Stimulated activated CD8-positive, alpha-beta memory T cell treated with anti-CD3 and anti-CD28 coated beads, Interleukin-2, amount 100 ng/mL, for 1 hour (primary cell): ENCODE measurements around the gene TCF15.

ENCODE experiments used
- DNase-seq, 2 donors: peaks; one replicate each; pipeline ENCODE4 v3.0.0-alpha.2; 2020; ENCODE audit warnings: low read depth in 2 of 2

The TCF15 gene

DNA sequence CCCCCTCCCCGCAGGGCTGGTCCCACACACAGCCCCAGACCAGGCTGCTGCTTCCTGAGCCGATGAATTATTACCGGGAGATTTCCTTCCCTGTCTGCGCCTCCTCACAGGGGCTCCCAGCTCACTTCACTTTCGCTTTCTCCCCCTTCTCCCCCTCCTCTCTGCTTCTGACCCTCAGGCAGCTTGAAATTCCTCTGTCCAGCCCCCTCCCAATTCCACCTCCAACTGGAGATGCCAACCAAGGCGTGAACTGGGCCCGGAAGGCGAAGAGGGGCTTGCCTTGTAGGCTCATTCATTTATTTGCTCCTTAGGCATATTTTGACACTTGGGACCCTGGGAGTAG, 1.7 kb upstream of the TCF15 start:
- DNase-seq: no peak

DNA sequence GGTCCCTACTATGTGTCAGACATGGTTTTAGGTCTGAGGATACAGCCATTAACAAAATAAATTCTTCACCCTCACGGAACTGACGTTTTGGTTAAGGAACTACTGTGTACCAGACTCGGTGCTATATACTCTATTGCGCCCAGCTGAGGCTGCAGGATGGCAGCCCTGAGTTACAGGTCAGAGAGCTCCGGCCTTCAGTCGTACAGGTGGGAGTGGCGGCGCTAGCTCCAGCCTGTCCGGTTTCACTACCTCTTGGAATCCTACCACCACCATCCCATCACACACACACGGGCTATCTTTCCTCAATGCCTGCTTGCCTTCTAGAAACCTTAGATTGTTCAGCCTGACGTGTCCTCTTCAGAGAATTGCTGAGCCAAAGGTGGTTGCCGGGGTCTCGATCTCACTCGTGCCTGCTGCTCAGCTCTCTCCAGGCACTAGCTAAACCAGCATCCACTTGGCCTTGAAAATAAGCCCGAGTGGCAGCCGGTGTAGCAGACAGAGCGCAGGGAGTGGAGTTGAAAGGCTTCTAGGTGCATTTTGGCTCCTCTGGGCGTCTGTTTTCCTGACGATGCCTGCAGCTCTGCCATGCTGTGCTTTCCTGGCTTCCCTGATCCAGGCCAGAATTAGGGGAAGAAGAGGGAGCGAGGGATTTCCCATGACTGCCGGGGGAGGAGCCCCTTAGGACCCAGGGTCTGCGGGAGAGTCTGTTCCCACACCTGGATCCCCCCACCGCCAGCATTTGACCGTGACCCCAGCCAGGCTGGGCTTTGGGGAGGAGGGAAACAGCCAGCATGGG, 1.1 kb upstream of the TCF15 start:
- DNase-seq: no peak

DNA sequence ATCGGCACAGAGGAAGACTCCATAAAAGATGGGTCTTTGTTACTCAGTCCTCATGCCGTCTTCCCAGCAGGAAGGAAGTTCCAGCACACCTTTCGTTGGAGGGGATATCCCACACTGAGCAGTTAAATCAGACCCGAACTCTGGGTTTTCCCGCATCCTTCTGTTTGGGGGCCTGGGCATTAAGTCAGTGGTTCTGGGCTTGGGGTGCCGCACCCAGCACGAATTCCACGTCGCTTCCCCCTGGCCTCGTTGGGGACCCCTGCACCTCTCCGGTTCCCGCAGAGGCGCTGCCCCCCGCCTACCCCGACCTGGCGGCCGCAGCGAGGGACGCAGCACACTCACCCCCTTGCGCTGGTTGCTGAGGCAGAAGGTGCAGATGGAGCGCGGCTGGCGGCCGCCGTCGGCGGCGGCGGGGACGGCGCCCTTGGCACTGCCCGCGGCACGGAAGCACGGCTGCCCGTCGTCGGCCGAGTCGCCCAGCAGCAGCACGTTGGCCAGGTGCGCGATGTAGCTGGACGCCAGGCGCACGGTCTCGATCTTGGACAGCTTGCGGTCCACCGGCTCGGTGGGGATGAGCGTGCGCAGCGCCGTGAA, 641 bp downstream of the TCF15 start:
- DNase-seq: no peak

DNA sequence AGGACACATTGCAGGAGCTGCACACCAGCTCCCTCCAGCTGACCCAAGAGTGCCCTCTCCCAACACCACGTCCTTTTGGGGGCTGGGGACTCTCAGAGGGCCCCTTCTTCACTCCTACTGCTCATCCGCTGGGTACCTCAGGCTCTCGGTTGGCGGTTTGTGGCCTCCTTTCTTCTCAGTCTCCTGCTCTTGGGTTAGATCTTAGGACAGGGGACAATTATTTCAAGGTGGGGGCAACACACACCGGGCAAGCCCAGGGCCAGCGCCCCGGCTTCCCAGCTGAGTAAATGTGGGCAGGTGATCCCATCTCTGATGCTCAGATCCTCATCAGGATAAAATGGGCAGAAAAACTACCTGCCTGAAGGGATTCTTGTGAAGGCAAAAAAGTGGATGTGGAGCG, 1.1 kb downstream of the TCF15 start:
- DNase-seq: no peak

DNA sequence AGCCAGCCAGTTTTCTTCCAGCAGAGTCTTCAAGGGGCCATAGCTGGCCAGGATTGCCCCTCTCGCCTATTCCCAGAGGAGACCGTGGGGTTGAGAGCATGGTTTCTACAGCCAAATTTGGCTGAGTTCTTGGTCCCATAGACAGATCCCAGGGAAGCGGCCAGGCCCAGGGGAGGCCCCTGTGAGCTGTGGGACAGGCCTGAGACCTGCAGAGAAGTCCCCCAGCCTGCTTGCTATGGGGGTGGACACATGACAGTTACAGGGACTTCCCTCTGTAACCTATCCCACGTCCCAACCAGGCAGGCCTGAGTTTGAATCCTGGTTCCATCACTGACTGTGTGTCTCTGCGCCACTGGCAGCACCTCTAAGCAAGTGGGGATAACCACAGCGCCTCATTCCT, 2.6 kb downstream of the TCF15 start:
- DNase-seq: no peak

DNA sequence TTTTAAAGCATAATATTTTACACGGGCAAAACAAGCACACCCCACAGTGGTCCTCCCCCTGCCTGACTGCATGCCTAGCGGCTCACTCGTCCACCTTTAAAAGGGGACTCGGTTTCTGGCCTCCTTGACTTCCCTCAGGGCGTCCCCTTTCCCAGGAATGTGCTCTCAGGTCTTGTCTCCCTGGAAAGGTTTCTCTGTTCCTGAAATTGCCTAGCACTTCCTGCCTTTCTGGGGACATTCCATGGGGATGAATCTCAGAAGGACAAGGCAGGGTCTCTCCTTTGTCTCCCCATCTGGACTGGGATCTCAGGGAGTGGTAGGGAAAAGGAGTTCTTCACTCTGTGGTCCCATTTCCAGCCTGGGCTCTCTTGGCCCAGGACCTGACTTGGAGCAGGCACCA, 4.9 kb downstream of the TCF15 start:
- no peak for DNase-seq

DNA sequence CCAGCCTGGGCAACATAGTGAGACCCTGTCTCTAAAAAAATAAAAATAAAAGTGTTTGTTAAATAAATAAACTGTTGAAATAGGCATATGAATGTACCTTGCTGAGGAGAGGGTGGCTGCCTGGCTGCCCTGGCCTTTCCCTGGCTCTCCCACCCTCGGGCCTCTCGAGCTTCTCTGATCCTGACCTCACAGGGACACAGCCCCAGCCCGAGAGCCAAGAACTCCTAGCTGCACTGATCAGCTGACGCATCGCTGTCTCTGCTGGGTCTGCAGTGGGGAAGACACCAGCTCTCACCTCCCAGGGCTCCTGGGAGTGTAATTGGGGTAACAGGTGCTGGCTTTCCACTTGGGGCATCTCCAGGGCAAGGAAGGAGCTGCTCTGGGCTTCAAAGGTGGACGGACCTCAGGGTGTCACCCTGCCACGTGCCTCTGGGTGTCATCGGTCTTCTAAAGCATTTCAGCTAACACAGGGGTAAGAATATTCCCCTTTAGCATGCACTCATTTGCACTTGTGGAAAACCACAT, 6.9 kb downstream of the TCF15 start:
- no peak for DNase-seq

DNA sequence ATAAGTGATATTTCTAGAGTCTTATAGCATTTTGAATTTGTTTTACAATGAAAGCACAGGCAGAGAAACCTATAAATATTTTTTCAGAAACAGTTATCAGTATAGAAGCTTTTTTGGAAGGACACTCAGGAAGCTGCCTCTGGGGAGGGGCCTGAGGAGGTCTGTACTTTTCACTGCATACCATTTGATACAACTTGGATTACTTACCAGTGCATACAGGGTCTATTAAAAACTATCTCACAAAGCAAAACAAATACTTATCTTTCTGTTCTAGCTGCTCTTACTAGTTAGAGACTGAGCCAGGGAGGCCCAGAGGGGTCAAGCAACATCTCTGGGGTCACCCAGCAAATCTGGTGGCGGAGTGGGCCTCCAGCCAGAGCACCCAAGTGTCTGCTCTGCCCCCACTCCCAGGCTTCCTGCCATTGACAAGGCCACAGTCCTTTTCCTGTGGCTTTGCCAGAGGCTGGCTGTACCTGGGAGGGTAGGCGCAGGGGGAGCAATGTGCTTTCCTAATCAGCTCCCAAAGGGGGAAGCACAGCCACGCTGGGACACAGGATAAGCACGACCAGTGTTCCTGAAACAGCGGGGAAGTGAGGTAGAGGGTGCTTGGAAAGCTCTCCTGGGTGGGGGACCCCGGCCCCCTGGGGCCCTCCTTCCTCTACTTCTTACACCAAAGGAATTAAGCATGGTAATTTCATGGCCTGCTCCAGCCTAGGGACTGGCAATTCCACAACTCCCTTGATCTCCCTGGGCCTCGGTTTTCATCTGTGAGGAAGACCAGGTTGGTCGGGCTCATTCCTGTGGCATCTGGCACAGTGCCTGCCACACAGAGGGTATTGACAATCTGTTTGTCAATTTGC, 7.8 kb downstream of the TCF15 start:
- no peak for DNase-seq

DNA sequence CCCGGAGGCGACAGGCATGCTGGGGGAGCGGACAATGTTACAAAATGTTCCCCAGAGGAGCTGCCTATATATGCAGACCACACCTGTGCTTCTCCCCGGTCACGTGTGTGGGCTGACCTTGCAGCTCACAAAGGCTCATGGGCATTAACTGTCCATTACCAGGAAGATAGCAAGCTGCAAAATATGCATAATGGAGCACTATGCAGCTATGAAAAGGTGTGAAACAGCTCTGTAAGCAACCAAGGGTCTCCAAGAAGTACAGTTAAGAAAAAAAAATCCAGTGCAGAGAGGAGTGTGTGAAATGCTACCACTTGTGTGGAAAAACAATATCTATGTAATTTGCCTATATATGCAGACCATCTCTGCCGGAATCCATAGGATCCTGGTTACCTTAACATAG, 9.4 kb downstream of the TCF15 start:
- DNase-seq: no peak

DNA sequence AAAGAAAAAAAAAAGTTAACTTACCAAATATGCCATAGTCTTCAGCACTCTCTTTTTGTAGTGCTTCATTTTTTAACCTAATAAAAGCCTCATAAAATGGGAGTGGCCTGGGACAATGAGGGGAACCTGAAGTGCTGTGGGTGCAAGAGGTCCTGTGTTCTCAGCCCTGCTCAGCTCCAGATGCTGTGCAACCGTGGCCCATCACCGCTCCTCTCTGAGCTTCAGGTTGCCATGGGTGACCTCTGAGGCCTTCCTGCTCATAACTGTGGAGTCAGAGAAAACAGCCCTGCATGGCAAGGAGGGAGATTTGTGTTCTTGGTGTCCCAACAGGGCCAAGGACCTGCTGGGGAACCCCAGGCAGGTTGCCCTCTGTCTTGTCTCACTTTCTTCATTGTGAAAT, 10.0 kb downstream of the TCF15 start:
- no peak for DNase-seq

DNA sequence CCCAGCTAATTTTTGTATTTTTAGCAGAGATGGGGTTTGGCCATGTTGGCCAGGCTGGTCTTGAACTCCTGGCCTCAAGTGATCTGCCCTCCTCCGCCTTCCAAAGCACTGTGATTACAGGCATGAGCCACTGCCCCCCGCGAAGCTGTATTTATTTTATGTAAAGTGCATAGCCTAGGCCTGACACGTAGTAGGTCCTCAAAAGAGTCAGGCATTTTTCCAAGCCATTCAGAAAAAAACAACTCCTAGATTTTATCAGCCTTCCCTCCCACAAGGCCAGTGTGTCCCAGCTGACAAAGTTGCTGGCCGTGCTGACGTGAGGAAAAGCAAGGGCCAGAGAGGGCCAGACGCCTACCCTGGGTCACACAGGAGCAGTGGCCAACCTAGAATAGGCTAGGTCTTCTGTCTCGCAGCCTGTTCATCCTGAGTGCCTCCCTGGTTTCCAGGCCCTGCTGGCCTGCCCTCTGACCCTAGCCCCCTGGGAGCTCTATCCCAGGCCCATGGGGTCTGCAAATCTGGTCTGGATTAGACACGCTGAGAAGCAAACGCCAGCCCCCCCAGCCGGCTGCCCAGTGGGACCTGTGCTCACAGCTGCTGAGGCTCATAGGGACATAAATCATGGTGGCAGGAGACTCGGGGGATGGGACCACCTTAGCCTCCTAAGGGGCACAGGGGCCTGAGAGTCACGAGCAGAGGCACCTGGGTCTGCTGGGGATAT, 11.8 kb downstream of the TCF15 start:
- DNase-seq: no peak

DNA sequence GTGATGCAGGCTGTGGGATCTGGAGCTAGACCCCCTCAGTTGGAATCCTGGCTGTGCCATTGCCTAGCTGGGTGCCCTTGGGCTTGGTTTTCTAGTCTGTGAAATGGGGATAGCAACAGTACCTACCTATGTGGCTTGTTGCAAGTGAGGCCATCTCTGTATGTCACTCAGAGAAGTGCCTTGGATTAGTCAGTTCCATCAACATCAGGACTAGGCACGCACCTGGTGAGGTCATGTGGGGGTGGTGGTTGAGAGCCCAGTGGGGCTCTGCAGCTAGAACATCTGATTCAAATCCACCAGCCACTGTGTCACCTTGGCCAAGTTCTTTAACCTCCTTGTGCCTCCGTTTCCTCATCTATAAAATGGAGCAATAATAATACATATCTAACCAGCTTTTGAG, 12.5 kb downstream of the TCF15 start:
- DNase-seq: no peak

DNA sequence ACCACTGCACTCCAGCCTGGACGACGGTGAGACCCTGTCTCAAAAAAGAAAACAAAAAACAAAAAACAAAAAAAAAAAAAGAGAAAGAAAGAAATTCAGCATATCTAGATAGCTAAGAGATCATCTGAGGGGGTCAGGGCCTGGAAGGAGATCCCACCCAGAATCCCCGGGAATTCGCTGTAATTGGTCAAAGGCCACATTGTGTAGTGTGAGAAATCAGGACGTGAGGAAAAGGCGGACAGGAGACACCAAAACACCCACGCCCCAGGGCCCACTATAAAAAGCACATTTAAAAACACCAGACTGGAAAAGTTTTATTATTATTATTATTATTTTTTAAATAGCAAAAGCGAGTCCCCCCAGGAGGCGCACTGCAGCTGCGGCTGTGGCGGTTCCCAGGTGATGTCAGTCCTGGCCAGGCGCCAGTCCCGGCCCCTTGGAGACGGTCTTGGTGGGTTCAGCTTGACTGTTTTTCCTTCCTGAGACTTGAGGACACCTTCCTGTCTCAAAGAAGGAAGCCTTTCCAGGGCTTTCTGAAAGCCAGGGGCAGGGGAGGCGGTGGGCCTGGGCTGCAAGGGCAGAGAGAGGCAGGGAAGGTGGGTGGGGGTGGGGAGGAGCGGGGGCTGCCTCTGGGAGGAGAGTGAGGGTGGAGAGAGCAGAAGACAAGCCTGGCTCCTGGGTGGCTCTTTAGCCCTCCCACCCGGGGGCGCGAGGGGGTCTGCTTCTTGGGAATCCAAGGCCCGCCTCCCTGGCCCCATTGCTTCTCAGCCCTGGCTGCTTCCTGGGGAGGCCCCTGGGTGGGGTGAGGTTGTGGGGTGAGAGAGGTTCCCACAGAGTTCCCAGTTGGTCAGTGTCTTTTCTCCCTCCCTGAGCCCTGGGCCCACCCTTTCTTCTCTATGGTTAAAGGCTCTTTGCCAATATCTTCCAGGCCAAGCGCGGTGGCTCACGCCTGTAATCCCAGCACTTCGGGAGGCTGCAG, 14.5 kb downstream of the TCF15 start:
- DNase-seq: no peak

DNA sequence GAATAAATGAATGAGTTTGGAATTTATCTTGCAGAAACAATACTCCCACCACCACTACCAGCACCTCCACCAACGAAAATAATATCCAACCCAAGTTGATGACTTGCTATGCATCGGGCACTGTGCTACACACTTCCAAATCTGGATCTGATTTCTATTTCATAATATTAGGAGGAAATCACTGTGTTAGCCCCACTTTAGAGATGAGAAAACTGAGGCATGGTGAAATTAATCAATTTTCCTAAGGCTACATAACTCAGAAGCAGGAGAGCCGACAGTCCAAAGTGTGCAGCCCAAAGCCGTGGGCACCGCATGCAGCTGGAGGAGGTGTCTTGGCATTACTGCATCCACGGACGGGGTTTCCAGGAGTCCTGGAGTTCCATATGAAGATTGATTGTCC, 17.6 kb downstream of the TCF15 start:
- no peak for DNase-seq

DNA sequence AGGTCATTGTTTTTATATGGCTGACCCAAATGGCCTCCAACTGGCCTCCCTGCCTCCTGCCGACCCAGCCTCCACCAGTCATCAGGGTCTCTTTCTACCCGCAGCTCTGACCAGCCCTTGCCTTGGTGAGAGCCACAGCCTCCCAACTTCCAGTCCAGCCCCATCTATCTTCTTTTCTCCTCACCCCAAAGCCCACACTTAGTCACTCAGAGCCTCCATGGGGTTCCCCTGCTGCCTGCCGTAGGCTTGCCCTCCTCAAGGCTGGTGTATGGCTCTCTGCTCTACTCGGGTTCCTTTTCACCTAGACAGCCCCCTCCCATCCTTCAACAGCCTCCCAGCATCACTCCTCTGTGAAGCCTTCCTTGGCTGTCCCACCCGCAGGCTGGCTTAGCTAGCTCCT, 18.2 kb downstream of the TCF15 start:
- DNase-seq: no peak

DNA sequence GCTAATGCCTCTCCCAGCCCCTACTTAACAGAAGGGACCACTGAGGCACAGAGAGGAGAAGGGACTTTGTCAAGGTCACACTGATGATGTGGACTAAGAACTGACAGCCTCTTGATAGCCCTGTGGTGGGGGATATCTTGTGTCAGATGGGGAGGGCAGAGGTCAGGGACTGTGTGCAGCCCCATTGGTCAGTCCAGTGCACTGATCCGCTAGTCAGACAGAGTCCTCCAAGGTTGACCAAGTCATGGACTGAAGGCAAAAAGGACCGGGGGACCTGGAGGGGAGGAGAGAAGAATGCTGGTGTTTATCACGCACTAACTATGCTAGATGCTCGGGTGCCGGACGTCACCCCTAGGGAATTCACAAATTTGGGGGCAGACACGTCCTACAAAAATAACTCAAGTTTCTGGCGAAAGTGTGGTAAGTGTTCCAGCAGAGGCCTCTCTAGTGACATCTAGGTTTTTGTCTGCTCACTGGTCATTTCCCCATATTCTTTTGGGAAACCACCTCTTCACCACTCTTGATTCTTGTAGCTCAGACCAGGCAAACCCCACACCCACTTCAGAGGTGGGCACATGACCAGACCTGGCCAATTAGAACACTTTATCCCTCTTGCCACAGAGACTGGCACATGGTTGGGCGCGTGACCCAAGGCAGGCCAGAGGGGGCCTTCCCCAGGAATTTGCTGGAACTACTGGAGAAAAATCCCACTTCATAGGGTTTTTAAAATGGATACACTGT, 21.0 kb downstream of the TCF15 start:
- no peak for DNase-seq

DNA sequence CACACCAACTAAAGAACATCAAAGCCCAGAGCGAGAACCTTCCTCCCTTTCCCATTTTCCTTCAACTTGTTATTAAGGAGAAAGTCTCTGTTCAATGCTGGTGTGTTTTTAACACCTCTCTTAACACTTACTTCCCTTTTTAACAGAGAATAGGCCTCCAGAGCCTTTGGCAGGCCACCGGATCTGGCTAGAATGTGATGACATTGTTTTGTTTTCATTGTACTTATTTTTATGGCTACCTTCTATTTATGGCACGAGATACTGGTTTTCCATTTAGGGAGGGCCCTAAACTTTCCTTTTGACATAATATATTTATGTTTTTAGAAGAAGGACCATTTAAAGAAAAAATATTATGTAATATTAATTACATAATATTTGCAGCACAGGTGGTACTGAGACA, 21.6 kb downstream of the TCF15 start:
- no peak for DNase-seq

DNA sequence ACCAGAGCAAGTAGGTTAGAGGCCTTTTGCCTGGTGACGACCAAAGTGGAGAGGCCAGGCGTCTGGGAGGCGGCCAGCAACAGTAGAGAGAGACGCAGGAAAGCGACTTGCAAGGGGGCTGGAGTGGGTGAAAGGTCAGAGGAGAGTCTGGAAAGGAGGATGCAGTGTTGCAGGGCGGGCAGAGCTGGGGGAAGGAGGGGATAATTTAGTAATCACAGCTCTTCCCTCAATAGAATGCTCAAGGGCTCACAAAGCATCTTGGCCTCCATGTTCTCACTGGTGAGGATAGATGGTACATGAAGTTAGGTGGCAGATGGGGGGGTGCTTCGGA, 25.2 kb downstream of the TCF15 start:
- no peak for DNase-seq

DNA sequence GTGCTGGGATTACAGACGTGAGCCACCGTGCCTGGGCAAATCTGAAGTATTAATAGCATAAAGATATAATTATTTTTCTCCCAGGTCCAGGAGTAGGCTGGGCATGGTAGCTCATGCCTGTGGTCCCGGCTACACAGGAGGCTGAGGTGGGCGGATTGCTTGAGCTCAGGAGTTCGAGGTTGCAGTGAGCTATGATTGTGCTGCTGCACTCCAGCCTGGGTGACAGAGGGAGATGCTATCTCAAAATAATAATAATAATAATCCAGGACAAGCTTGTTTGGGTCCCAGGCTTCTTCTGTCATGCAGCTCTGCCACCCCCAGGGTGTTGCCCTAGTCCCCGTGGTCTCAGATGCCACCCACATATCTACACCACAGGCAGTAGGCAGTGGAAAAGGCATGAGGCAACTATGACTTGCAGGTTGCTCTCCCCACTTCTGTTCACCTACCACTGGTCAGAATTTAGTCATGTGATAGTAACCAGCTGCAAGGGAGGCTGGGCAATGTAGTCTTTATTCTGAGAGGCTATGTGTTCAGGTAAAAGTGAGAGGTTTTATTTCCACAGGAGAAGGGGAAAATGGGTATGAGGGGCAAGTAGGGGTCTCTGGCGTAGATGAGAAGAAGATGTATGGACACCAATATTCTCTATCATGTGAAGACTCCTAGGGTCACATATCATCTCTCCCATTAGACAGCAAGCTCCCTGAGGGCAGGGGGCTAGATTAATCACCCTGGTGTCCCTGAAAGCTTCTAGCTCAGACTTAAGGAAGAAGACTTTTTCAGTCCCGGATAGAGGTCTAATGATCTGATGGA, 25.7 kb downstream of the TCF15 start:
- no peak for DNase-seq
